H1 (cell line): ENCODE data around the gene GTPBP6. TPM values are rescaled to one million over a fixed set of nuclear protein-coding genes. Genes with fewer than 3 reads are reported as not detected.

ENCODE experiments used
- CHD7 ChIP-seq: fragments of 300-600 bp; sonication (generic); IDR thresholded peaks from 2 replicates; pipeline ENCODE4 v1.7.1; 2012; ENCODE audit warnings: low read length, moderate library complexity, mild to moderate bottlenecking, inconsistent platforms; ENCODE audit not compliant: insufficient replicate concordance
- polyA plus RNA-seq, 7 experiments: library from polyadenylated mRNA; depleted of rRNA in 3 of 7; stranded (reverse) in 5 of 7; unstranded in 2 of 7; fragments of >200 nt in 5 of 7; fragments of 200-250 nt in 2 of 7; gene quantifications; 1 replicate in 5 of 7; 2 replicates in 1 of 7; 4 replicates in 1 of 7; pipeline versions ENCODE4 v1.2.1 to v1.2.3, GENCODE V29; 2011 to 2013; ENCODE audit warnings: missing spikeins in 2 of 7, mixed read lengths in 2 of 7
- total RNA-seq: library from RNA; stranded (reverse); fragmentation: NEBNext Ultra II Directional; extraction: Animal tissue kit (Norgen Biotek cat#: 25700); gene quantifications from 2 replicates; pipeline ENCODE4 v1.2.1, GENCODE V29; 2021

The GTPBP6 gene
- total and polyA plus RNA-seq, 2 of the 8 experiments (the other 6 are each of a cell fraction or from before 2014, with no cell fraction given): 33.9 to 57.1 TPM

- no peak for TF ChIP-seq CHD7
- TF ChIP-seq, all 59 proteins: peak for 0
Measured at GRCh38 chrX:316351-317325, 2.0 kb downstream of the GTPBP6 start (continued).
